Renal cortex interstitium (tissue), 11 donors: ENCODE measurements around the gene TMEM242. TPM values are rescaled to one million over a fixed set of nuclear protein-coding genes. Genes with fewer than 3 reads are reported as not detected.
A peak's percentile ranks its signal among the peaks of the same experiment; 100 is the strongest.

Experiments
- DNase-seq, 11 donors: peaks; one replicate each; pipeline ENCODE4 v3.0.0-alpha.2; 2013; ENCODE audit warnings: low read depth in 9 of 11, low spot score in 4 of 11; ENCODE audit errors: extremely low read depth in 1 of 11
- polyA plus RNA-seq, 3 donors: library from polyadenylated mRNA; unstranded; fragments of 120-200 nt; gene quantifications; one replicate each; pipeline ENCODE4 v1.2.1, GENCODE V29; 2013; ENCODE audit not compliant: insufficient read length in 3 of 3

Gene TMEM242
- polyA plus RNA-seq, 3 donors: 11.1 to 13.9 (median 12.7) TPM

DNA sequence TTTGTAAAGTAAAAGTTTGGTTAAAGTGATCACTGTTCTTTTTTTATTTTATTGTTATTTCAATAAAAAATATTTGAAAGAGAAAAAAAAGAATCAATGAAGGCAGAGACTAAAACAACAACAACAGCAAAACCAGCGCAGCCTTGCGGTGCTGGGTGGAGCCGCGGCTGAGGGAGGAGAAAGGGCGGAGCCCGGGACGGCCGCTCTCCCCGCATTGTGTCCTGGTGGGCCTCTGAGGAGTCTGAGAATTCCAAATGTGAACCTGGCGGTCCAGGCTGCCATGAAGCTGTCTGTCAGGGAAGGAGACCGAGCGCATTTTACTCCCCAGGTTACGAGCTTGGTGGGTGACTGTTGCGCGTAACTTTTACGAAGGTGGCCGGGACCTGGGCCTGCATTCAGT lies 43.2 kb downstream of the TMEM242 start:
- no peak for DNase-seq

DNA sequence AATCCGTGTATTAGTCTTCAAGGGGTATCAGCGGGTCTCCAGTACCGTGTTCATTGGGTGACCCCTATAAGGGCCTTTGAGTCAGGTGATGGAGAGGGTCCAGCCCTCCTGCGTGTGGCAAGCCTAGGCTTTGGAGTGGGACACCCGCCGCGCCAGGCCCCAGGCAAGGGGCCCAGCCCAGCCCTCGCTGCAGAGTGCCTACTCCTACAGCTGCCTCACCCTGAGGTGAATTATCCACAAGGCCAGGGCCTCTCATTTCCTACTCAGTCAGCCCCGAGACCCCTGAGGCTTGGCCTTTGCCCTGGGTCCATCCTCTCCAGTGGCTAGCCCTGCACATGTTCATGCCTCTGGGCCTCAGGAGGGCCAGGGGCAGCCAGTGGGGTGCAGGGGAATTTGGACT lies 45.1 kb downstream of the TMEM242 start:
- DNase-seq: no peak

DNA sequence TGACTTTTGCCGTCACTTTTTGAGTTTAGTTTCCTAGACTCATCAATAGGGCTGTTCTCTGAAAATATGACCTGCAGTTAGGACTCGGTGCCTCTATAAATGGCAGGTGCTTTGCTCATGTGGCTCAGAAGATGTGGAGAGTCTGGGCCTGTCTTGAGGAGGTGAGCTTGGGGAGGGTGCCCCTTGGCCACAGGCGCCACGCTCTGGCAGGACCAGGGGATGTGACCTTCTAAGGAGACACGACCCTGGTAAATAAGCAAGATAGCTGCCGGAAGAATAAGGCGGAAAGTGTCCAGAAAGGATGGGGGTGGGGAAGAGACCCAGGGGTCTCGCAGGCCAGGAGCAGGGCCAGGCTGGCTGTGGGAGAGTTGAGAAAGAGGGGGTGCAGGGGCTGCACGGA lies 46.6 kb downstream of the TMEM242 start:
- DNase-seq: no peak

DNA sequence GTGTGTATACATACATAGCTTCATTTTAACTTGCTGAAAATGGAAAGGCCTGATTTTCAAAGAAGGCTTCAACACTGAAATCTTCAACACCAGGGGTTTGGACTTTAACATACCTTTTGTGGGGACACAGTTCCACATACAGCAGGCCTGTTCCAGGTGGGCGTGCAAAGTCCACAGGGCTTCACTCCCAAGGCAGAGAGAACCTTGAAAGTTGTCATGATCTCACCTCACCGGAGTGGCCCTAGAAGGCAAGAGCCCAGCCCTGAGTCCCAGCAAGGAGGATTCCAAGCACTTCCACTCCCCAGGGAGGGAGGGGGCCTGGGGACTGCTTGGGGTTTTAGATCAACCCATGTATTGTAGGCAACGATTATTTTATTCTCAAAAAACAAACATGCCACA lies 47.2 kb downstream of the TMEM242 start:
- DNase-seq: no peak

DNA sequence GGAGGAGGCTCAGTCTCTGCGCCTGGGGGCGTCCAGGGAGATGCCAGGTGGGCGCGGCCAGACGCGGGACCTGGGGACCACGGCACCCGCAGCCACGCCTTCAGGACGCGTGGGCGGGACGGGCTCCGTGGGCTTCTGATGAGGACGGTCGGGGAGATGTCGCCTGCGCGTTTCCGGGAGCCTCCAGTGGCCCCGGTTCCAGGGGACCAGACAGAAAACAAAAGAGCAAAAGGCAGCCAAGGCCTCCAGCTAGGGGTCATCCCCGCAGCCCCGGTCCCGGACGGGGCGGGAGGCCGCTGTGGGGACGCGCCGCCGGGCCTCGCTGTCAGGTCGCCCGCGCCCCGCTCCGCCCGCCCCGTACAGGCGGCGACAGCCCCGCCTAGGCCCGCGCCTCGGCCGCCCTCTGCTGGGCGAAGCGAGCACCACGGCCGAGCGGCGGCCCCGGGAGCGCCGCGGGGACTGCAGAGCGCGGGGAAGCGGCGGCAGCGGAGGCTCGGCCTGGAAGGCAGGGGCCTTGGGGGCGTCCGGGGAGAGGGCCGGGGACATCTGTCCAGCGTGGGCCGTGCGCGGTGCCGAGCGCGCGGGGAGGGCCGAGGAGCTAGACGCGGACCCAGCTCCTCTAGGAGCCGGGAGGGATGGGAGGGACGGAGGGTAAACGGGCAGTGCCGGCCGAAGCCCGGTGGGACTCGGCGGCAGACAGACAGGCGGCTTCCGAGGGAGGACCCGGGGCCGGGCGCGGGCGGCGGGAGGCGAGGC lies 48.7 kb downstream of the TMEM242 start:
- peak in 10 of 11 donors; percentile 32 to 77 (median 70) for DNase-seq

DNA sequence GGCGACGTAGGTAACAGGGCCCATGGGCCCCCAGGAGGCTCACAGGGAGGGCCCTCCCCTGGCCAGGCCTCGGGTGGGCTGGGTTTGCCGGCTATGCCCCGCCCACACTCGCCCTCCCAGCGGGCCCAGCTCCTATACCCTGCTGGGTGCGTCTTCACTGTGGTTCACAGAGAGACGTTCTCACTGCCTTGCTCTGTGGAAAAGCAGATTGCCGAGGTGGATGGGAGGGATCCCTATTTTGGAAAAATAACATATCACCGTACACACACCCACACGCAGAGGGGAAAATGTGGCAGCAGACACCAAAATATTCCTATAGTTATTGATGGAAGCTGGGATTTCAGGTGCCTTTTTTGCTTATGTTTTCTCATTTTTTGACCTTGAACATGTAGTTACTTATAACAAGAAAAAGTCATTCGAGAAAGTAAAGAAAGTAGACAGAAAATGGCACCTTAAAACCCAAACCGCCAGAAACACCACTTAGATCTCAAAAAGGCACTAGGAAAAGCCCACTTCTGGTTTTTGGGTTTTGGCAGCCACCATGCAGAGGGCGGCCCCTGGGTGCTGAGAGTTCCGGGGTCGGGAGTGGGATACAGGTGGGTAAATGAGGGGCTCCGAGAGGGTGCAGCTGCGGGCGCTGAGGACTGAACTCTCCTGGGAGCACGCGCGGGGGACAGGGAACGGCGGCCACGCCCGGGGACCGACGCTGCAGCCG lies 49.4 kb downstream of the TMEM242 start:
- DNase-seq: no peak

DNA sequence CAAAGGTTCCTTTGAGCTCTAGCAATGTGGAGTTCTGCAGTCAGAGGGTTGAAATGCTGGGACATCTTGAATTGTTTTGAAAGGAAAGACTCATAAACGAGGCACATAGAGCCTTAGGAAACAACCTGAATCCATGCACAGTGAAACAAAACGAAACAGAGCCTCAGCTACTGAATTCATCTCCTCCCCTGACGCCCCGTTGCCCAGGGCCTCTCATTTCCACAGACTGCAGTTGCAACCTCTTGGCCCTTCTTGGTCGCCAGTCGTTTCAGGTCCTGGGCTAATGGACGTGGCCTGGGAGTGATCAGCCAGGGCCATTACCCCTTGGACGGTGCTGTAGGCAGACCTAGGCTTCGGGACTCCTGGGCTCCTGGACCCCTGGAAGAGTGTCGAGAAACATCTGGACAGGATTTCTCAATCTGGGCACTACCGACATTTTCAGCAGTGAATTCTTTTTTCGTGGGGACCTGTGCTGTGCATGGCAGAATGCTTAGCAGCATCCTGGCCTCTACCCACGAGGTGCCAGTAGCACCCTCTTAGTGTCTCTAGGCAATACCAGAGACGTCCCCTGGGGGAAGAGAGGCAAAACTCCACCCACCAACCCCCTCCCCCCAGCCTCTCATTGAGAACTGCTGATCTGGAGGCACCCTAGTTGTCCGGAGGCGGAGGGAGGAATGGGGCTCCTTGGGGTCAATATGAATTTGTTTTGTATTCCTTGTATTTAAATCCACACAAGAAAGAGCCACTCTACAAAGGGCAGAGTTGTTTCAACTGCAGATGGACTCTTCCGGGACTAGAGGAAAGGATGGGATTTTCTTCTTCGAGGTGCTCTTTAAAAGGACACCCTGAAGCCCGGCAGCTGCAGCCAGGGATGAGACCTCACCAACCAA lies 50.2 kb downstream of the TMEM242 start:
- no peak for DNase-seq

DNA sequence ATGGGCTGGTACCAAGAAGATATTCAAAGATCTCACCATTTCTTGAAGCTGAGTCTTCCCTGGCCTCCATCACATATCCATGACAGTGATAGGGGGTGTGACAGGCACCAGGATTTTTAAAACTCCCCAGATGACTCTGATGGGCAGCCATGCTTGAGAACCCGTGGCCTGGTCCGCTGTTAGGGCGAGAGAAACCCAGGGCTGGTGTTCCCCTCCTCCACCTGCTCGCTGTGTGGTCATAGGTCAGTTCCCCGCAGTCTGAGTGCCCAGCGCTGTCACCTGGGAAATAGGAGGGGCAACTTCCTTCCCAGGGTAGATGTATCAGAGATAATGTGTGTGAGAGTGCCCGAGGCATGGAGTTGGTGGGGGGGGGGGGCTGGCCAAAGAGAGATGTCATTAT lies 50.9 kb downstream of the TMEM242 start:
- DNase-seq: no peak

DNA sequence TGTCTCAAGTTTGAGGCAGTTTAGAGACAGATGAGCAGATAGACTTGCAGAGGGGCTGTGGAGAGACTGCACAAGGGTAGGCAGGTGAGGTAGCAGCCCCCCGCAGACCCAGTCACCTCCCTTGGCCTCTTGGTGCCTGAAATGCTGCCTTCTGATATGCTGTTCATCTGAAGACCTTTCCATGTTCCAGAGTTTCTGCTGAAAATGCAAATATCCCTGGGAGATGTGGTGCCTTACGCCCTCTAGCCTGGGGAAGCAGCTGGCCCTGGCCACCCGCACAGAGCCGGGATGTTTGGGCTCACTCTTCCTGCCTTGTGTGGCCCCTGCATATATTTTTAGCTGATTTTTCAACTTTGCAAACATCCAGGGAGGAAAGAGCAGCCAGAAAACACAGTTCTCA lies 51.4 kb downstream of the TMEM242 start:
- DNase-seq: no peak

DNA sequence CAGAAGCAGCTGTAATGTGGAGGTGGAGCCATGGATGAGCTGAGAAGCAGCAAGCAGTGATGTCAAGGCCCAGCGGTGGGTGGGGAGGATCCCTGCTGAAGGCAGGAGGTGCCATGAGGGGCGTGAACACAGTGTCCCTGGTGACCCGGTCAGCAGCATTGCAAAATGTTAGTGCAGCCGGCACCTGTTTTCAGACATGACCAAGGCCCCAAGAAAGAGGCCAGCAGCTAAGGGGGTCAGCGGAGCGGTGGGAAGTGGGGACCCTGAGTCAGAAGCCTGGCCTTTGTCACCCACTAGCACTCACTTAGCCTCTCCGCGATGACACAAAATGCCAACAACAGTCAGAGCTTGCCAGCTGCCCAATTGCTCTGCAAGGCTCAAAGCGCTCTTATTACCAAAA lies 51.9 kb downstream of the TMEM242 start:
- no peak for DNase-seq

DNA sequence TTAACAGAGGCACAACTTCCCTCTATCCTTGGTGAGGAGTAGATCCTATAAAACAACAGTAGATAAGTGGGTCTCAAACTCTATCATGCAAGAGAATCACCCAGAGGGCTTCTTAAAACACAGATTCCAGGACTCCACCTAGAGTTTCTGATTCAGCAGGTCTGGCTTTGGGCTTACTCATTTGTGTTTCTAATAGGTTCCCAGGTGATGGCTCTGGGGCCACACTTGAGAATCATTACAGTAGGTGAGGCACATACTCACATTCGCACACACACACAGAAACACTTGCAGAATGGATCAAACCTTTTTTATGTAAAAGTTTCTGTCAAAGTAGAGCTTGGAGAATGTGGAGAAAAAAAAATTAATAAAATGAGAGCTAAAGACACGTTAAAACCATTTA lies 52.4 kb downstream of the TMEM242 start:
- DNase-seq: no peak

DNA sequence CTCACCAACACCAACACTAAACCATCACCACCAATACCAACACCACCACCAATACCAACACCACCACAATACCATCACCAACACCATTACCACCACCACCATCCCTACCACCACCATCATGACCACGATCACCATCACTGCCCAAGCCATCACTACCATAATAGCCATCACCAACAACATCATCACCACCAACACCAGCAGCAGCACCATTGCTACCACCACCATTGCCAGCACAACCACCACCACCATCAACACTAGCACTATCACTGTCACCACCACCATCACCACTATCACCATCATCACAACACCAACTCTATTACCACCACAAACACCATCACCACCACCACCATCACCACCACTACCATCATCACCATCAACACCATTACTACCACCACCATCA lies 53.0 kb downstream of the TMEM242 start:
- DNase-seq: no peak

DNA sequence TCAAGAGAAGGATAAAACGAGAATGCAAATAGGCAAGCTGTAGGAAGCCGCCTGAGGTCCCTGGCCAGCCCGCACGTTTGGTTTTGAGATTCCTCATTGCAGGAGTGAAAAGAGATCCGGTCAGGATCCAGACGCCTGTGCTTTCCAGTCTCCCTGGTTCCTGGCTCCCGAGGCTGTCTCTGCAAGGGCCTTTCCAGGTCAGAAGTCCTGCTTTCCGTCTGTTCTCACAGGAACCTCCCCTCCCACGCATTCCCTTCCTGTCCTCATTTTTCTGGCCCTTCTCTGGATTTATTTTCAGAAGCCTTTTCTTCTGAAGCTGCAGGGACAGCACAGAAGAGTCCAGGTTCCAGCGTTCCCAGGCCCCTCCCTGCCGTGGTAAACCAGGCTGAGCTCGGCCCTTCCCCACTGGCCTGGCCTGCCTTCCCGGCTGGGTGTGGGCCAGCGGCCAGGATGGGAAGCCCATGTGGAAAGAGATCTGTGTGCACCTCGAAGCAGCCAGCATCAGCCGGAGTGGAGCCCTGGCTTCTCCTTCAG lies 54.0 kb downstream of the TMEM242 start:
- DNase-seq: peak; percentile 44 to 79 (median 62)

DNA sequence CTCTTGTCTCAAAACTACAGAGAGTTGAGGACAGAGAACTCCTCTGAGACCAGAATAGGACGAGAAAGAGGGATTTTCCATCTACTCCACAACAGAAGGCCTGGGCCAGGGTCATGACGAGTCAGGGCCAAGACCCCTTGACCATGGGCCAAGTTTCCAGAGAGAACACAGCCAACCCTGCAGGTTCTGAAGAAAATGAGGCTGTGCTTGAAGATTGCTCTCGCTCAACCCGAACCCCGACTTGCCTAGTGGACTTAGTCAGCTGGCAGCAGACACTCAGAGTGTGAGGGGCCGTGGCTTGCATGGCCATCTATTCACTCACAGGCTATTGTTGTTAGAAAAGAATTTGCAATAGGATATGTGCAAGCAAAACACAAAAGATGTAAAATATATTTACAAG lies 54.5 kb downstream of the TMEM242 start:
- DNase-seq: no peak

DNA sequence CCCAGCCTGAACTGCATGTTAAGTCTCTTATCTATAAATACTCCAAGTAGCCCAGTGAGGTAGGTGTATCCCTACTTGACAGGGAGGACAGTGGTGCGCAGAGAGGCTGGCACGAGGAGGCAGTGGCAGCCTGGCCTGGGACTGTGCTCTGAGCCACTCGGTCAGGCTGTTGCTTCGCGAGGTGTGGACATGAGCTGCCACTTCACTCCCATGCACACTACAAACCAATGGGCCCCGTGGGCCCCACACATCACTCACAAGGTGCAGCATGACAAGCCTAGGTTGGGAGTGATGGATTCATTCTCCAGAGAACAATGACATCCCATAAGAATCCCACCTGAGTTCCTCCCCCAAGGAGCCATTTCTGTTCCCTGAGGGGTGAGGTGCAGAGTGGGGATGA lies 54.9 kb downstream of the TMEM242 start:
- no peak for DNase-seq

DNA sequence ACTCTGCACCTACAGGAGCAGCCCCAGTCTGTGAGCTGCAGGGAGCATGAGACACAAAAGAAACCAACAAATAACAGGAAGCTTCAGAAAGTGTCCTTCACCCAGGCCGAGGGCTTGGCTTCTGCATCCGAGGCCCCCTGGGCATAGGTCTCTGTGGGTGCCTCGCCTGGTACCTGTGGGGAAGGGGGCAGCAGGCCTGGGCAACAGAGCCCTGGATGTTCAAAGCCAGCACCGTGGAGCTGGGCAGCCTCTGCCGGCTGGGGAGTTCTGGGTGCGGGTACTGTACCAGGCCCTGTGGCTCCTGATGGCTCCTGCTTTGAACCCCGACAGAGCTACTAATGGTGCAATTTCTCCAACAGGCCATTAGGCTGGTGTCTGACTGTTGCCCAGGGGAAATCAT lies 55.7 kb downstream of the TMEM242 start:
- DNase-seq: no peak

DNA sequence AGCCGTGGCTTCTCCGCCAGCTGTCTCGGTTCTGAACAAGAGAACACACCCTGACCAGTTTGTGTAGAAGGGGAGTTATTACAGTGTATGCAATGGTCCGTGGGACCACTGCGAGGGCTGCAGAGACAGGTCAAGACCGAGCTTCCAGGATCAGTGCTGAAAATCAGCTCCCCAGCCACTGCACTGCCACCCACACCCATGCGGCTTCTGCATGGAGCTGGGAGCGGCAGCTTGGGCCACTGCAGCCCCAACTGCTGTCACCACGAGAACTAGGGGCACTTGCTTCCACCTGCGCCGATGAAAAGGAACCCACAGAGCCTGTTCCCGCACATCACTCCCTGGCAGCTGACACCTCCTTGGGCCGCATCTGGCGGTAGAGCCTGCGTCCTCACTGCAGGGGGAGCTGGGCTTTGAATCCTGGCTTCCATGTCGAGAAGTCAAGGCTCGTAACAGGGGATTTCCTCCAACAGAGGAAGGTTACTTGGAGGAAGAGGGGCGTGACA lies 56.2 kb downstream of the TMEM242 start:
- no peak for DNase-seq

DNA sequence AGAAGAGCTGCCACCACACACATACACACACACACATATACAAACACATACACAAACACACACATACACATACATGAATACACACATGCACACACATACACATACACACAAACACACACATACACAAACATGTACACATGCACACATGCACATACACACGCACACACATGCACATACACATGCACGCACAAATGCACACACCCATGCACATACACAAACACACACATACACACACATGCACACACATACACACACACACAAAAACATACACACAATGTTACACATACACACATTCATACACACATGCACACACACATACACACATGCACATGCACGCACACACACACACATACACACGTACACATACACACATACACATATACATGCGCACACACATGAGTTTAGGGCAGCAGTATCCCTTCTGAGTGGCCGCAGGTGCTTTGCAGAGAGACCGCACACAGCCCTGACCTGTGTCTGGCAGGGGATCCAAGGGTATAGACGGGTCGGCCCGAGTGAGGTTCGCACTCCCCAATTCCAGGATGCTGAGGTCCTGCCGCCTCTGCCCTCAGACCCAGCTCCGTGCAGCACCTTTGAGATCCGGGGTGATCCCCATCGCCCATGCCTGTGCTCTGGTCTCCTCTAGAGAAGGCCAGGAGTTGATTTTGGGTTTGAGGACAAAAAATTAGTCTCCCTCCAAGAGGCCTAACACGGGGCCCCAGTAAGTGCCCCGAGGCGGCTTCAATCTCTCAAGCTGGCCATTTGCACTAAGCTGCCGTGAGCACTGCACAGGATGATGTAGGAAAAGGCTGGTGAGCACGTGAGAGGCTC lies 56.8 kb downstream of the TMEM242 start:
- DNase-seq: no peak

DNA sequence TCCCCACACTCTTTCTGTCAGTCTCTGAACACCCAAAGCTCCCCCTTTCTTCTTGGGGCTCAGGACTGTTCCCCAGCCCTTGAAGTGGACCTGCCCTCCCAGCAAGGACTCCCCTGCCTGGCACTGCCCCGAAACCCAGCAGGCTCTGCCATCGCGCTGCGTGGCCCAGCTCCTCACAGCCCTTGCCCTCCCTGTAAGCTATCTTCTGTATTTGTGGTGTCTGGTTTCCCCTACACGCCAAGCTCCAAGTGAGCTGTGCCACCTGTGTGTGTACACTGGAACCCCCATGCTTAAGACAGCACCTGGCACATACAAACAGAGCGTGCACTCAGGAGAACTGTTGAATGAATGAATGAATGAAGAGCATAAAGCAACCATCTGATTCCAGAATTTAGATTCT lies 57.7 kb downstream of the TMEM242 start:
- DNase-seq: no peak
